ENCODE data around the gene FMN1.

FMN1 gene

DNA sequence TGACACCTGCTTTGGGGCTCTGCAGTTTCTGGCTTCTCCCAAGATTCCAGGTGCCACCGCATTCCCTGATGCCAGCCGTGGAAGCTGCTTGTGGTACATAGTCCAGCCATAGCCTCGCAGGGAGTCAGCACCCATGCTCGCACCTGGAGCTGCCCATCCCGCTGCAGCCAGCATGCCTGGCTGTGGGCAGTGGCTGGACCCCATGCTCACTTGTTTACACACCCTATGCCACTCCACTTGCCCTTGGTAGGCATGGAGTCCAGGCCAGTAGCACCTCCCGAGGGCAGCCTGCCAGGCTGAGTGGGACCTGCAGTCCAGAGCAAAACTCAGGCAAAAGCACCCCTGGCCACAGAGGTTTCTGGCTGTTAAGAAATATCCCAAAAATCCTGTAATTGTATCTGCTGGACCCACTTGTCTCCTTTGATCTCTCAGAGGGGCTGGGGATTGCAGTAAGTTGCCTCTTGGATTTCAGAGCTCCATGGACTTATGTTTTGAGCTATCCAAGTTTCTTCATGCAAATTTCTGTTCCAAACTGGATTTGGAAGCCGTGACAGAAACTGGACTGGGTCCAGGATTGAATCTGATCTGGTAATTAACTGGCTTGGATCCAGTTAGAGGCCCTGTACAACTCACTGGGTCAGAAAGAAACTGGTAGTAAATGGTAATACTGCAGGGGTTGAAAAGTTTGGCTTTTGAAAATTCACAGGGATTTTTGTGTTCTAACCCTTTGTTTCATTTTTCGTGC lies 149.3 kb downstream of the FMN1 start:
- no peak for DNase-seq

GRCh38 chr15:33044598-33044997 lies 149.9 kb downstream of the FMN1 start:
- no peak for DNase-seq

DNA sequence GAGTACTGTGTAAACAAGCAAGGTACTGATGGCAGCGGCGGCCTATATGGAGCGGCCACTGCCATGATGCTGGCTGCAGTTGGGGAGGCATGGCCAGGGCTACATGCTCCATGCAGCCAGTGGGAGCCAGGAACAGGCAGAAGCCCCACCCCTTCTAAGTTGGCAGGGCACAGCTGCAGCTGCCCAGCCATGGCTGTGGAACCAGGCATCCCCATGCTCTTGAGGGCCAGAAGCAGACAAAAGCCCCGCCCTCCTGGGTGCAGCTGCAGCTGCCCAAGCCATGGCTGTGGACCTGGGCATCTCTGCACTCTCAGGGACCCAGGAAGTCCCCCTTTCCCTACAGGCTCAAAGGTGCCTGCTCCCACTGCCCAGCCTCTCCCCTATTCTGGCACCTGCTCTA lies 150.9 kb downstream of the FMN1 start:
- peak in 1 of 2 experiments; percentile 42 for DNase-seq

- no peak for DNase-seq
These were observed 154.0 kb downstream of the FMN1 start for GRCh38 chr15:33040496-33040895.

DNA sequence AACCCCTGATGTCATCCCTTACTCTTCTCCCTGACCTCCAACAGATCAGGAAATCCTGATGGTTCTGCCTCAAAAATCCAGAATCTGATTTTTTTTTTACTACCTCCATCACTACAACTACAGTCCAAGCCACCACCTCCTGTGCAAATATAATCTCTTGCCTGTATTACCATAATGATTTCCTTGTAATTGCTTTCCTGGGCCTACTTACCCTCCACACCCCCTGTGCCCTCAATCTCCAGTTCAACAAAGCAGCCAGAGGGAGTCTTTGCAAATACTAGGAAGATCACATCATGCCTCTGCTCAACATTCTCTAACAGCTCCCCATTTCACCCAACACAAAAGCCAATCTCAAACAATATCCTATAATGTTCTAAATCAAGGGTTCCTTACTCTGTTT lies 159.9 kb downstream of the FMN1 start:
- DNase-seq = no peak

GRCh38 chr15:33032053-33032452 lies 162.5 kb downstream of the FMN1 start:
- DNase-seq = no peak

DNA sequence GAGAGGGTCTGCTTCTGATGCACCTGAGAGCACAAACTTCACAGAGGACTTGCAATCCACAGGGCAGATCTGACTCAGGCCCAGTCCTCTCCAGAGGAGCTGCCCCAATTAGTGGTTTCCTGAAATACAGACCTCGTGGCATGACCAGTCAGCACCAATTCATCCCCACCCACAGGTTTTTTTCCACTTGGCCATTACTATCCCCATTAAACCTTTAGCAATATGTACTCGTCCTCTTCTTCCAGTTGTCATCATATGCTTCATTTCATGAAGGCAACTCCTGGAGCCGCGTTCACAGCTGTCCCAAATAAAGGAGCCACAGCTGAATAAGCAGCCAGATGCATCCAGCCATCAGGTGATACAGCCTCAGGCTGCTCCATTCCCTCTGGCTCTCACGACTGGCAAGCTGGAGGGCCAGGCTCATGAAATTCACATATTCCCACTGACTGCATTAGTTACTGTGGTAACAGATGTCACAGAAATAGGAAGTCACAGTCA lies 163.1 kb downstream of the FMN1 start:
- peak; percentile 71 to 83 for DNase-seq

GRCh38 chr15:33030315-33030714 lies 164.2 kb downstream of the FMN1 start:
- no peak for DNase-seq

DNA sequence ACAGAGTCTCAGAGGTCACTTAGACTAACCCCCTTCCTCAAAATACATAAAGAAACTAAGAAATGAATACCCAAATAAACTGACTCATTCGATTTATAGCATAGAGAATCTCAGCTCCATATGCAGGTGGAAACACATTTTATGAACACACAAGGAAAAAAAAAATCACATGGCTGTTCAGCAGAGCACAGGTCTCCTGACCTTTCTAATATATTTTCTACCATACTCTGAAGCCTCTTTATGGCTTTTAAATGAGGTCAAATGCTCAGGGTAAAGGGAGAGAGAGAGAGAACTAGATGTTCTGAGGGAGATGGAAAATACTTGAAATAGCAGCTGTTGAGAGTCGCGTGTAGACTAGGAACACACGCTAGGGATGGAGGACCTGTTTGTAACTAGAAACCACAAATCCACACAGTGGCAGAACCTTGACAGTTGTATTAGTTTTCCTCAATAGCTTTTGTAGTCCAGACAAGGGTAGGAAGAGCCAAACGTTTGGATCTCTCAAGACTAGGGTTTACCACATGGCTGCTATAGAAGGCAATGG lies 165.3 kb downstream of the FMN1 start:
- DNase-seq = peak; percentile 37 to 61

GRCh38 chr15:33028495-33028894 lies 166.0 kb downstream of the FMN1 start:
- no peak for DNase-seq

GRCh38 chr15:33027306-33028035 lies 167.0 kb downstream of the FMN1 start:
- DNase-seq = no peak

DNA sequence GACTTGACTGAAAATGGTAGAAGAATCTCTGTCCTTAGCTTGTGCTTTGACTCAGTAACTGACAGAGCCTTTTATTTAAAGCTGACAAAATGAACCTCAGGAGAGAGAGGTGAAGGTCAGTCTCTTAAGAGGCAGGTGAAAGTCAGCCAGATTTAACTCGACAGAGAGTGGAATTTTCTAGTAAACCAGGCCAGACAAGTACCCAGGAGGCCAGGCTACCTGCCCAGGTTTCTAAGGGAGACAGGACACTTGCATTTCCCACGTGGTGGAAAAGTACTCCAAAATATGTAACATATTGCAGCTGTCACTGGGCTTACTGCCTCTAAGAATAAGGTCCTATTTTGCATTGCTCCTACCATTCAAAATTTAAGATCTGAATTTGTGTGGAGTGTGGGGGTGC lies 167.9 kb downstream of the FMN1 start:
- peak; percentile 37 to 63 for DNase-seq

DNA sequence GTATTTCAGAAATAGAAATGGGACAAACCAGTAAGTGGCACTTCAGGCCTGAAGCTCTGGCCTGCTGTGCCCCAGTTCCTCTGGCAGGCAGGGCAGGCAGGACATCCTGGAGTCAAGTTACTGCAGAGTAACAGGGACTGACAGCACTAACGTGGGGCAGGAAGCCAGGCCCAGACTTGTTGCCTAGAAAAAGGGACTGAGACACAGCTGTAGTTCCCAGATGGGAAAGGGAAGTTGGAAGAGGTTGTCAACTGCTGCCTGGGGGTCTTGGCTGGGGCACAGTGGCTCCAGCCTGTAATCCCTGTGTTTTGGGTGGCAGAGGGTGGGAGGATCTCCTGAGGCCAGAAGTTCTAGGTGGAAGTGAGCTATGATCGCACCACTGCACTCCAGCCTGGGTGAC lies 171.9 kb downstream of the FMN1 start:
- peak; percentile 60 to 76 for DNase-seq

DNA sequence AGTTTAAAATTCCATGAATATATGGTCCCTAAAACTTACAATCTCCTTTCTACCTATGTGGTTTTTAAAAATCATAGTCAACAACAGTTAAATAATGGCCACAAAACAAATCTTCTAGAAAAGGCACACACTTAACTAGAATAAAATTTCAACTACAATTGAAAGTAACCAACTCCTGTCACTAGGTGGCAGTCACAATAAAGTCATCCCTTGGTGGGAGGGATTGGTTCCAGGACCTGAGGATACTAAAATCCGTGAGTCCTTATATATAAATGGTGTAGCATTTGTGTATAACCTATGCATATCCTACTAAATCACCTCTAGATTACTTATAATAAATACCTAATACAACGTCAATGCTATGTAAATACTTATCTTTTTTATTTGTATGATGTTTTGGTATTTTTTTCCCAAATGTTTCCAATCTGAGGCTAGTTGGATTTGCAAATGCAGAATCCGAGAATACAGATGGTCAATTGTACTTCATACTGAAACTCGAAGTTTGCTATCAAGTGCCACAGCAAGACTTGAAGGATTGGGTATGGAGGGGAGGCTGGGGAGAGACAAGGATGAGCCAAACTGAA lies 172.6 kb downstream of the FMN1 start:
- DNase-seq = peak; percentile 33 to 52

GRCh38 chr15:33019354-33019981 lies 175.0 kb downstream of the FMN1 start:
- DNase-seq = no peak

DNA sequence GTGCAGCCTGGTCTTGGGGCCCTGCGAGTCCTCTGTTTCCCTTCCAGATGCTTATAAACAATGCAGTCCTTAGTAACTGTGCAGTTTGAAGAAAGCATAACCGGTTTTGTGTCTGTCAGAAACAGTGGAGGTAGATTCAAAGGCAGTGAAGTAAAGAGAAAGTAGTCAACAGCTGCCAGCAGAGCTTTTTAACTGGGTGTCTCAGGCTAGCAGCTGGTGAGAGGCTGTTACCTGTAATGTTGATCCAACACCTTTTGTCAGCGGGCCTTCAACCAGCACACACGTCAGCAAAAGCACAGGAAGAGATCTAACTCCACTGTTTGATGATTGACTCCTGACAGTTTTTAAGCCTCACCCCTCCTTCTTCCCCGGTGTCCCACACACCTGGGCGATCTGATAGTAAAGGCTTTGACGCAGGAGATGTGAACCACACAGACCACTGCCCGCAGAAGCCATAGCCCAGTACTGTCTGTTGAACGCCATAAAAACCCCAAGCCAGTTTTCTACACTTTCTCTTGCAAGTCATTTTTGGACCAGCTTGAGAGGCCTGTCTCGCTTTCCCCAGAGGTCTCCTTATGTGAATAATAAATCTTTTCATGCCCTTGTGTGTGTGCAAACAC lies 178.0 kb downstream of the FMN1 start:
- DNase-seq = no peak

- DNase-seq = no peak
These were observed 179.9 kb downstream of the FMN1 start for GRCh38 chr15:33014586-33014985.

GRCh38 chr15:33013827-33014445 lies 180.6 kb downstream of the FMN1 start:
- DNase-seq = no peak

DNA sequence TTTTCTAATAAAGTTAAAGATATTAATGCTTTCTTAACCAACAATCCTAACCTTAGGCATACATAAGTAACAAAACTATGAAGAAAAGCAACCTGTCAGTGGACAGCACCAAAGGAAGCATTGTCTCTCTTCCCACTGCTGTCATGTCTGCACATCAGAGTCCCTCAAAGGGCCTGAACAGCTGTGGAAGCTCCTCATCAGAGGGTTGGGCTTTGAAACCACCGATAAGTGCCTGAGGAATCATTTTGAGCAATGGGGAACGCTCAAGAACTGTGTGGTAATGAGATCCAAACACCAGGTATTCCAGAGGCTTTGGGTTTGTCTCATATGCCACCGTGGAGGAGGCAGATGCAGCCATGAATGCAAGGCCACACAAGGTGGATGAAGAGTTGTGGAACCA lies 182.5 kb downstream of the FMN1 start:
- no peak for DNase-seq

- DNase-seq = no peak
These were observed 184.9 kb downstream of the FMN1 start for GRCh38 chr15:33009603-33010002.

- no peak for DNase-seq
These were observed 185.5 kb downstream of the FMN1 start for GRCh38 chr15:33009026-33009425.
